GM12878 (cell line): ENCODE measurements around the gene MMRN1.

Experiments used
- ETV6 ChIP-seq, 2 experiments: fragments of 450-650 bp in 1 of 2; IDR thresholded peaks in 1 of 2; conservative IDR thresholded peaks in 1 of 2; 2 replicates each; pipeline ENCODE4 v1.6.1; 2014; ENCODE audit warnings: antibody characterized with exemption in 1 of 2, borderline replicate concordance in 1 of 2, low read depth in 1 of 2, mild to moderate bottlenecking in 1 of 2, moderate library complexity in 1 of 2
- IRF3 ChIP-seq: fragments of 450-650 bp; IDR thresholded peaks from 2 replicates; pipeline ENCODE4 v1.6.1; 2014; ENCODE audit warnings: mild to moderate bottlenecking
- POLR2AphosphoS5 ChIP-seq: IDR thresholded peaks from 2 replicates; pipeline ENCODE4 v1.6.1; 2011; ENCODE audit warnings: mild to moderate bottlenecking, low read length, inconsistent platforms
- RAD21 ChIP-seq: IDR thresholded peaks from 2 replicates; pipeline ENCODE4 v1.6.1; 2011; ENCODE audit warnings: mild to moderate bottlenecking, low read depth, low read length, moderate library complexity; ENCODE audit not compliant: insufficient read depth
- SIX5 ChIP-seq: IDR thresholded peaks from 2 replicates; pipeline ENCODE4 v1.6.1; 2011; ENCODE audit warnings: mild to moderate bottlenecking, low read depth, low read length, moderate library complexity; ENCODE audit not compliant: severe bottlenecking
- ZBTB4 ChIP-seq: fragments of 450-650 bp; formaldehyde crosslinking; IDR thresholded peaks from 2 replicates; pipeline ENCODE4 v1.4.0; 2022; ENCODE audit warnings: mild to moderate bottlenecking, moderate library complexity
- TF ChIP-seq, protein P1 (sequence below), 3 experiments: IDR thresholded peaks in 2 of 3; conservative IDR thresholded peaks in 1 of 3; 2 replicates each; pipeline ENCODE4 v1.5.1; 2011; ENCODE audit warnings: low read depth in 3 of 3, low read length in 3 of 3, mild to moderate bottlenecking in 3 of 3, control low read depth in 2 of 3, moderate library complexity in 2 of 3, inconsistent platforms in 1 of 3, mixed read lengths in 1 of 3; ENCODE audit not compliant: control insufficient read depth in 2 of 3, insufficient read depth in 1 of 3; ENCODE audit errors: extremely low read depth in 1 of 3

DNA sequence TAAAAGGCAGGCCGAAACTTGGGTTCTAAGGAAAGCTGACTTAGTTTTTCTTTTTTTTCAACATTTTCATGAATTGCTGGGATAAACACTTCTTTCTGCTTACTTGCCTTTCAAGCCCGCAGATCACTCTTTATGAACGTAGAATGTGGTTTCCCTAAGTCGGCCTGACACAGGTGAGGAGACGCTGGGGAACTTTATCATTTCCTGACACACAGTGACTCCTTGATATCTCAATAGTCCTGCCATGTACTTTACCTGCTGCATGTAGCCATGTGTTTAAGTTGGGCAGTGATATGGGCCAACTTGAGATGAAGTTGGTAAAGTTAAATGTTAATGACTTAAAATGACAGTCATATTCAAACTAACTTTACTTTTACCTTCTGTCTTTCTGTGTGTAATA is 31.1 kb upstream of the MMRN1 start:
- no peak for TF ChIP-seq IRF3
- no peak for TF ChIP-seq ETV6 (conservative IDR thresholded peaks at IDR 0.05 in 1 of 2, IDR thresholded peaks at IDR 0.05 in 1 of 2; ENCODE audit: borderline replicate concordance in 1 of 2, low read depth in 1 of 2)
- no peak for TF ChIP-seq POLR2AphosphoS5
- TF ChIP-seq, protein P1, sequence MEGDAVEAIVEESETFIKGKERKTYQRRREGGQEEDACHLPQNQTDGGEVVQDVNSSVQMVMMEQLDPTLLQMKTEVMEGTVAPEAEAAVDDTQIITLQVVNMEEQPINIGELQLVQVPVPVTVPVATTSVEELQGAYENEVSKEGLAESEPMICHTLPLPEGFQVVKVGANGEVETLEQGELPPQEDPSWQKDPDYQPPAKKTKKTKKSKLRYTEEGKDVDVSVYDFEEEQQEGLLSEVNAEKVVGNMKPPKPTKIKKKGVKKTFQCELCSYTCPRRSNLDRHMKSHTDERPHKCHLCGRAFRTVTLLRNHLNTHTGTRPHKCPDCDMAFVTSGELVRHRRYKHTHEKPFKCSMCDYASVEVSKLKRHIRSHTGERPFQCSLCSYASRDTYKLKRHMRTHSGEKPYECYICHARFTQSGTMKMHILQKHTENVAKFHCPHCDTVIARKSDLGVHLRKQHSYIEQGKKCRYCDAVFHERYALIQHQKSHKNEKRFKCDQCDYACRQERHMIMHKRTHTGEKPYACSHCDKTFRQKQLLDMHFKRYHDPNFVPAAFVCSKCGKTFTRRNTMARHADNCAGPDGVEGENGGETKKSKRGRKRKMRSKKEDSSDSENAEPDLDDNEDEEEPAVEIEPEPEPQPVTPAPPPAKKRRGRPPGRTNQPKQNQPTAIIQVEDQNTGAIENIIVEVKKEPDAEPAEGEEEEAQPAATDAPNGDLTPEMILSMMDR (IDR thresholded peaks at IDR 0.05 in 2 of 3, conservative IDR thresholded peaks at IDR 0.05 in 1 of 3; ENCODE audit: control insufficient read depth in 2 of 3, extremely low read depth in 1 of 3, insufficient read depth in 1 of 3, low read depth in 3 of 3, low read length in 3 of 3), result no peak
- no peak for TF ChIP-seq RAD21
- TF ChIP-seq ZBTB4 (CRISPR knock-in tag), result no peak
- no peak for TF ChIP-seq SIX5
